Panc1 (cell line): ENCODE measurements around the gene PPM1F. TPM values are rescaled to one million over a fixed set of nuclear protein-coding genes. Genes with fewer than 3 reads are reported as not detected.
"Not testable (repeated sequence)": the region's sequence is repeated elsewhere in the genome, so short reads cannot be mapped to it uniquely, and the experiment has no call there.

Source experiments
- ATAC-seq: fragments of 200-7000 bp; cut with Tn5 transposase; 2 replicates; pipeline ENCODE4 v1.9.1; 2020; ENCODE audit warnings: mild to moderate bottlenecking, moderate library complexity
- BruUV-seq: library from RNA; stranded (reverse); fragments of 400-500 nt; replicated peaks from 2 replicates; lab custom pipeline; 2021; lab: Mats Ljungman, UMichigan
- CTCF ChIA-PET: fragments of 300-600 bp; sonication (Branson Sonifier 250); formaldehyde crosslinking; loops from one replicate; lab custom pipeline; 2022; ENCODE audit warnings: antibody characterized with exemption; lab: Charles Lee
- POLR2A ChIA-PET: fragments of 300-600 bp; sonication (Branson Sonifier 250); formaldehyde crosslinking; loops from one replicate; lab custom pipeline; 2022; ENCODE audit warnings: antibody characterized with exemption; lab: Charles Lee
- DNase-seq: peaks from one replicate; pipeline ENCODE4 v3.0.0-alpha.2; 2010; ENCODE audit warnings: low read depth, low spot score
- H3K27ac ChIP-seq: 2 replicates; pipeline ENCODE4 v1.5.1; 2011; ENCODE audit warnings: mild to moderate bottlenecking, low read length, inconsistent platforms
- H3K27me3 ChIP-seq: fragments of 200-500 bp; sonication (Bioruptor generic); 2 replicates; pipeline ENCODE4 v1.6.0; 2014; ENCODE audit warnings: low read length, inconsistent platforms; ENCODE audit not compliant: control insufficient read depth, insufficient read depth
- H3K36me3 ChIP-seq: fragments of 200-500 bp; sonication (Bioruptor generic); 2 replicates; pipeline ENCODE4 v1.5.1; 2014; ENCODE audit warnings: inconsistent platforms, mild to moderate bottlenecking, low read length, moderate library complexity; ENCODE audit not compliant: control insufficient read depth, insufficient read depth
- H3K4me1 ChIP-seq: 2 replicates; pipeline ENCODE4 v1.5.1; 2011; ENCODE audit warnings: inconsistent platforms, mild to moderate bottlenecking, low read length, moderate library complexity; ENCODE audit not compliant: control insufficient read depth, insufficient read depth
- H3K4me3 ChIP-seq, 2 experiments: 2 replicates each; pipeline ENCODE4 v1.5.1; 2011 to 2012; ENCODE audit warnings: low read depth in 2 of 2, low read length in 2 of 2, mild to moderate bottlenecking in 2 of 2, inconsistent platforms in 1 of 2, moderate library complexity in 1 of 2
- H3K9me3 ChIP-seq: fragments of 200-500 bp; sonication (Bioruptor generic); 2 replicates; pipeline ENCODE4 v1.5.1; 2014; ENCODE audit warnings: low read depth, mild to moderate bottlenecking, inconsistent platforms, low read length, moderate library complexity; ENCODE audit not compliant: control insufficient read depth, insufficient read depth
- CTCF ChIP-seq: fragments of 450-650 bp; IDR thresholded peaks from 2 replicates; pipeline ENCODE4 v1.5.1; 2017; ENCODE audit warnings: mild to moderate bottlenecking
- POLR2AphosphoS5 ChIP-seq: IDR thresholded peaks from 2 replicates; pipeline ENCODE4 v1.6.1; 2012; ENCODE audit warnings: mild to moderate bottlenecking, low read depth, low read length, moderate library complexity
- REST ChIP-seq, 2 experiments: IDR thresholded peaks; 2 replicates each; pipeline ENCODE4 v1.6.1; 2011 to 2012; ENCODE audit warnings: low read depth in 2 of 2, control low read depth in 1 of 2, low read length in 1 of 2, mild to moderate bottlenecking in 1 of 2, moderate library complexity in 1 of 2; ENCODE audit not compliant: insufficient read depth in 1 of 2
- SIN3A ChIP-seq: IDR thresholded peaks from 2 replicates; pipeline ENCODE4 v1.6.1; 2012; ENCODE audit warnings: low read depth, mild to moderate bottlenecking, low read length, moderate library complexity, borderline replicate concordance; ENCODE audit not compliant: insufficient read depth
- TCF7L2 ChIP-seq: IDR thresholded peaks from 2 replicates; pipeline ENCODE4 v1.6.1; 2011; ENCODE audit warnings: mild to moderate bottlenecking, low read depth, low read length, inconsistent platforms
- in situ Hi-C: cut with HindIII; loops from 2 replicates; pipeline ENCODE4 v1.10.0; 2016; ENCODE audit warnings: low sequenced_read_pairs, low pct_unique_long_range_greater_than_20kb
- intact Hi-C: fragments of 100-400 bp; cut with micrococcal nuclease; formaldehyde crosslinking; loops from one replicate; pipeline ENCODE4 v1.10.0; 2022; ENCODE audit not compliant: unreplicated experiment
- total RNA-seq: library from RNA; stranded (reverse); gene quantifications from one replicate; pipeline ENCODE4 v1.2.1, GENCODE V29; 2021; ENCODE audit not compliant: unreplicated experiment

Gene PPM1F
- total RNA-seq, 1 experiment from 2014 or later, result 28.9 TPM

- no TSS peak for BruUV-seq
- H3K4me1 ChIP-seq, result no peaks in the 10 kb centered on the region
- DNase-seq, result no peak
- intact Hi-C loops (no loop called here), in situ Hi-C loops (no loop called here)
- POLR2A ChIA-PET, result no interaction called here
- H3K36me3 ChIP-seq, result no peaks in the 10 kb centered on the region
- H3K9me3 ChIP-seq, result no peaks in the 10 kb centered on the region
- no peak overlapping the region for H3K27ac ChIP-seq
- no peak for ATAC-seq
- TF ChIP-seq POLR2AphosphoS5, result no peak
- no peak overlapping the region for H3K4me3 ChIP-seq
- CTCF ChIA-PET, result no interaction called here
- H3K27me3 ChIP-seq, result no peaks in the 10 kb centered on the region
Observed at GRCh38 chr22:21889251-21889990, 63.2 kb downstream of the PPM1F start.

GRCh38 chr22:21887841-21888240 lies 64.8 kb downstream of the PPM1F start:
- H3K4me3 ChIP-seq, result no peak overlapping the region
- in situ Hi-C loops (no loop called here), intact Hi-C loops (no loop called here)
- no peaks in the 10 kb centered on the region for H3K9me3 ChIP-seq
- no peak for ATAC-seq
- CTCF ChIA-PET, result interaction anchor here (0.6 kb wide), 1 partner anchor 19 kb away, joined by 4 read pairs; no protein-coding TSS in a partner anchor
- POLR2A ChIA-PET, result interaction anchor here (0.6 kb wide), 1 partner anchor 351 kb away, joined by 8 read pairs; no protein-coding TSS in a partner anchor
- BruUV-seq, result no TSS peak
- H3K27ac ChIP-seq, result no peak overlapping the region
- H3K4me1 ChIP-seq, result no peaks in the 10 kb centered on the region
- H3K27me3 ChIP-seq, result no peaks in the 10 kb centered on the region
- TF ChIP-seq TCF7L2 (no peak), POLR2AphosphoS5 (no peak), REST (IDR thresholded peaks at IDR 0.05; ENCODE audit: insufficient read depth in 1 of 2, low read depth in 2 of 2, low read length in 1 of 2) (no peak), SIN3A (no peak), CTCF (no peak)
- no peaks in the 10 kb centered on the region for H3K36me3 ChIP-seq
- DNase-seq, result no peak

- H3K27ac ChIP-seq, H3K36me3 ChIP-seq, intact Hi-C loops, POLR2A ChIA-PET, H3K9me3 ChIP-seq, BruUV-seq, ATAC-seq, H3K27me3 ChIP-seq, CTCF ChIA-PET, H3K4me3 ChIP-seq, in situ Hi-C loops, H3K4me1 ChIP-seq, DNase-seq: not testable (repeated sequence)
Observed at GRCh38 chr22:21883930-21884329, 68.7 kb downstream of the PPM1F start.

GRCh38 chr22:21882754-21883333 lies 69.8 kb downstream of the PPM1F start:
- intact Hi-C loops, POLR2A ChIA-PET, H3K9me3 ChIP-seq, DNase-seq, ATAC-seq, H3K4me1 ChIP-seq, H3K4me3 ChIP-seq, H3K36me3 ChIP-seq, CTCF ChIA-PET, BruUV-seq, H3K27ac ChIP-seq, in situ Hi-C loops, H3K27me3 ChIP-seq: not testable (repeated sequence)
